GM12875 (cell line): ENCODE data around the gene MARCHF9.

Experiments
- H3K4me3 ChIP-seq: one replicate; pipeline ENCODE4 v1.5.1; 2011; ENCODE audit warnings: low read depth, low read length, control low read depth
- TF ChIP-seq, protein P1 (sequence below): IDR thresholded peaks from 2 replicates; pipeline ENCODE4 v1.5.1; 2011; ENCODE audit warnings: low read depth, mild to moderate bottlenecking, control low read depth, inconsistent platforms, low read length, moderate library complexity, borderline replicate concordance; ENCODE audit not compliant: insufficient read depth

Gene MARCHF9

DNA sequence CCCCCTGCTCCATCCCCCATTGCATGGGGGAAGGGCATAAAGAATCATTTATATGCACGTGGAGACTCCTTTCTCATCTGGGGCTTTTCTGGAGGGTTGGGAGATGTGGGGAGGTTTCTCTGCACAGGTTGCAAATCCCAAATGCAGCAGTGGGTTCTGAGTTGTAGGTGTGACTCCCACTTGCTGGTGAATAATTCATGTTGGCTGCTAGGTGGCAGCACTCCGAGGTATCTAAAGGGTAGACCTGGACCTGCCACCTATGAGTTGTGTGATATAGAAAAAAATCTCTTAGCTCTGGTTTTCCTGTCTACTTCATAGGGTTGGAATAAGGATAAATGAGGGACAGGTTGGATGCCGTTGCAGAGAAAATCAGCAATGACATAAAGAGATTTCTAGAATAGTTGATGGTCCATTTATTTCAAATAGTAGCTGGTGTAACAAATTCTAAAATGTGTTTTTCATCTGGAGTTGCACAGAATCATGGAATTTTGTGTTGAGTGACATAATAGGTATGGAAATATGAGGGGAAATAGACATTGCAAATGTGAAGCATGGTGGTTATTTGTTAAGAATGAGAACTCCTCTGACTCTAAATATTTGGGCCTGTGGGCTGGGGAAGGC is 4.6 kb downstream of the MARCHF9 start:
- TF ChIP-seq, protein P1, sequence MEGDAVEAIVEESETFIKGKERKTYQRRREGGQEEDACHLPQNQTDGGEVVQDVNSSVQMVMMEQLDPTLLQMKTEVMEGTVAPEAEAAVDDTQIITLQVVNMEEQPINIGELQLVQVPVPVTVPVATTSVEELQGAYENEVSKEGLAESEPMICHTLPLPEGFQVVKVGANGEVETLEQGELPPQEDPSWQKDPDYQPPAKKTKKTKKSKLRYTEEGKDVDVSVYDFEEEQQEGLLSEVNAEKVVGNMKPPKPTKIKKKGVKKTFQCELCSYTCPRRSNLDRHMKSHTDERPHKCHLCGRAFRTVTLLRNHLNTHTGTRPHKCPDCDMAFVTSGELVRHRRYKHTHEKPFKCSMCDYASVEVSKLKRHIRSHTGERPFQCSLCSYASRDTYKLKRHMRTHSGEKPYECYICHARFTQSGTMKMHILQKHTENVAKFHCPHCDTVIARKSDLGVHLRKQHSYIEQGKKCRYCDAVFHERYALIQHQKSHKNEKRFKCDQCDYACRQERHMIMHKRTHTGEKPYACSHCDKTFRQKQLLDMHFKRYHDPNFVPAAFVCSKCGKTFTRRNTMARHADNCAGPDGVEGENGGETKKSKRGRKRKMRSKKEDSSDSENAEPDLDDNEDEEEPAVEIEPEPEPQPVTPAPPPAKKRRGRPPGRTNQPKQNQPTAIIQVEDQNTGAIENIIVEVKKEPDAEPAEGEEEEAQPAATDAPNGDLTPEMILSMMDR: peak; percentile 58
- no peak overlapping the region for H3K4me3 ChIP-seq

DNA sequence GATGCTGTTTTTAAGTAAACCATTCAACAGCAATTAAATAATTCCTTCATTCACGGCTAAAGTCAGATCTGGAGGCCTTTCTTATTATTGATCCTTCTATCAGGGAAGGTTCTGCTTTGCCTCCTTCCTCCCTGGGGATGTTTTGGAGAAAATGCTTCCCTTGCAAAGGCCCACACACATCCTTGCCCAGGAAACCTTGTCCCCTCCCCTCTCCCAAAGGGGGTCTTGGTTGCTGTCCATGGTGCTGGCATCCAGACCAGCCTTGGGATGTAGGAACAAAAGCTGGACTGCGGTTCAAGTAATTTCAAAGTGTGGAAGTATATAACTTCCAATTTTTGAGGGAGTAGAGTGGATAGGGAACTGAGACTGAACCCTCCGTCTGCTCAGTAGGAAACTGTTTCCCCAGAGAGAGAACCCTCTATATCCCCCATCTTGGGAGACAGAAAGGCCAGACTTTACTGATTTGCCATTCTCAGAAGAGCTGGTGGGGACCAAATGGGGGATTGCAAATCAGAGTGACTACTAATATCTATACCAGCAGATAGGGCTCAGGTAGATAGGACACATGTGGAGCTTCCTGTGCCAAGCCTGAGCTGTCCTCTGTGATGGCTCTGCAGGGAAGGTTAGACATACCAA is 5.6 kb downstream of the MARCHF9 start:
- TF ChIP-seq, protein P1: no peak
- no peak overlapping the region for H3K4me3 ChIP-seq

DNA sequence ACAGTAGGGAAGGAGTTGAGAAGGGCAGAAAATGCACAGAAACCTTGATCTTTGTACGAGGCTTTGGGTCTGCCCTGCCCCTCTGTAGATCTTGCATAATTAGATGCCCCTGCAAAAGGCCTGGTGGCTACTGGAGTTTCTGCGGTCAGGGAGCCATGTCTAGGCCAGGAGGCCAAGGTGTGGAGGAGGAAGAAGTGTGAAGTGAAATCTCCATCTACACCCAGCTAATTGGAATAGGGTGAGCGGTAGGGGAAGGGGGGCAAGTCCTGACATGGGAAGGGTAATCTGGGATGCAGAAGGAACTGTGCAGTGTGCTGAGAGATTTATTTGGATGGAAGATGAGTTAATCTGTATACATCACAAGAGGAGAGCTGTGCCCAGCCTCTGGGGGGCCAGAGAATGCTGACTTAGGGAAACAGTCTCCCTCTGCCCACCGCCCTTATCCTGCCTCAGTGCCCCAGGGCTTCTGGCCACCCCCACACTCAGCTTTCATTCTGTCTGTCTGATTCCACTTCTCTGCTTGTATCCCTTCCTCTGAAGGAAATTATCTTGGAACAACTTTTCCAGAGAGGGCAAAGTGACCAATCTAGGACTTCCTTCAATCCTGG is 6.6 kb downstream of the MARCHF9 start:
- TF ChIP-seq, protein P1: no peak

DNA sequence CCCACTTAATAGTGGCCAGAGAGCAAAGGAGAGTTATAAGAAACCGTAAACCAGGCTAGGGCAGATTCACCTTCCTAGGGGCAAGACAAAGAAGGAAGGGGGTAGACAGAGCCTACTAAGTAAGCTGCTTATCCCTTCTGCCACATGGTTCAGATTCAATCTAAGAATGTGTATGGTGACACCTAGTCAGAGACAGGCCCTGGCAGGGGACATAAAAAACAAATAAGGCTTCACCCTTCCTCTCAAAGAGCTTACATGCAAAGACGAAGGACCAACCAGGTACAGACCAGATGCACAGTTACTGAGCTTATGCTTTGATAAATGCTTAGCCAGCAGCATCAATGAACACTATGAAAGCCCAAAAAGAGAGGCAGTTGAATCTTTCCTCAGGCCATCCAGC is 7.6 kb downstream of the MARCHF9 start:
- TF ChIP-seq, protein P1: no peak
- no peak overlapping the region for H3K4me3 ChIP-seq

More for the DNA sequence above, 6.6 kb downstream of the MARCHF9 start:
- H3K4me3 ChIP-seq: no peak overlapping the region

DNA sequence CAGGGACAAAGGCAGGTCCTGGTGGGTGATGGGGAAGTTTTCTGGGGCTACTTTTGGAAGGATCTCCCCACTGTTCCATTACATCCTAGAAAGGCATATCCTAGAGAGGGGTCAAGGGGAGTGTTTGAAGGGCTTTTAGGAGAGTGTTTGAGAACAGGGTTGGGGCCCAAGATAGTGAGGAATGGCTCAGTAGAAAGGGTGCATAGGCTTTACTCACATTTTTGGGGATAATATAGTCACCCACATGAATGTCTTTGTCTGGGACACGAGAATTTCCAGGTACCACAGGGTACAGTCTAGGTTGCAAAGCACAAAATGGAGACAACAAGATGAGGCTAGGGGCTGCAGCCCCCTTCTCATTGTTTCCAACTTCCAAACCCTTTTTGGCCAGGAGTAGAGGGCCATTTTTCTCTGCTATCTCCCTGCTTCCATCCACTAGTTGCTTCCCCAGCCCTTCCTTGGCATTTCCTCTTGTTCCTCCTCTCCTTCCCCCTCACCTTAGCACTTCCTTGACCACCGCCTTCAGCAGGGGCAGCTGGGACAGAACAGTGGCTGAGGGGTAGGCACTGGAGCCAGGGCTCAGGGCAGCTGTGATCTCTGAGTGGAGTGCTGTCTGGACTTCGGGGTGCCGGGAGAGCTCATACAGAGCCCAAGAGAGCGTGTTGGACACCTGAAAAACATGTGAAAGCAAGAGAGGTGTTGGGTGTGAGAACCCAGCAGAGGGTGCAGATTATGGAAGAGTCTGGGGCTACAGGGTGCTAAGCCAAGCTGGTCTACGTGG is 9.2 kb downstream of the MARCHF9 start:
- H3K4me3 ChIP-seq: no peak overlapping the region
- TF ChIP-seq, protein P1: no peak

DNA sequence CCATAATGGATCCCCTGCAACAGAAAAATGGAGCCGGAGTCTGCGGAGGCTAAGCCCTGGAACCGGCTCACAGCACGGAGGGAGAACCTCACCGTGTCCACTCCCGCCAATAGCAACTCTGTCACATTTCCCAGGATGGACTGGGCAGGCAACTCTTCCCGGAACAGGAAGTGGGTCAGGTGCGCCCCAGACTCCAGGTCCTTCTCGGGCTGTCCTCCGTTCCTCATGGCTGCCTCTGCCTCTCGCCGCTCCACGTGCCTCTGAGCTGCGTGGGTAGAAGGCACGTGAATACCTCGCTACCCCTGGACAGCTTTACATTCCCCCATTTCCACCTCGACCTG is 9.7 kb downstream of the MARCHF9 start:
- H3K4me3 ChIP-seq: peak overlapping the region; percentile 11
- TF ChIP-seq, protein P1: no peak
